ENCODE data around the gene YKT6. TPM values are rescaled to one million over a fixed set of nuclear protein-coding genes. Genes with fewer than 3 reads are reported as not detected.

YKT6 gene
- total RNA-seq, 2 donors from 2014 or later, result 63.5 to 68.4 TPM

GRCh38 chr7:44222776-44223261 lies 22.0 kb downstream of the YKT6 start:
- H3K36me3 ChIP-seq, result no peaks in the 10 kb centered on the region
- no peak overlapping the region for H3K4me3 ChIP-seq
- 92% methylated on average over 11 of the region's 11 CpGs for WGBS
- DNase-seq (ENCODE audit: low spot score), result no peak
- no peaks in the 10 kb centered on the region for H3K4me1 ChIP-seq (replicated peaks)
- no peak overlapping the region for H3K27ac ChIP-seq
- TF ChIP-seq POLR2AphosphoS5 (IDR thresholded peaks at IDR 0.05) (no peak), POLR2A (IDR thresholded peaks at IDR 0.05) (no peak), CTCF (IDR thresholded peaks at IDR 0.05) (no peak)
- no peaks in the 10 kb centered on the region for H3K27me3 ChIP-seq (replicated peaks; ENCODE audit: insufficient read depth)
- intact Hi-C loops (cut with DNase I), result no loop called here
- no peaks in the 10 kb centered on the region for H3K9me3 ChIP-seq

- H3K27ac ChIP-seq, result no peak overlapping the region
- intact Hi-C loops (cut with DNase I), result no loop called here
- WGBS, result 49% methylated on average over 5 of the region's 5 CpGs
- no peak for TF ChIP-seq CTCF (IDR thresholded peaks at IDR 0.05)
- no peaks in the 10 kb centered on the region for H3K27me3 ChIP-seq (replicated peaks; ENCODE audit: insufficient read depth)
- H3K4me1 ChIP-seq (replicated peaks), result no peaks in the 10 kb centered on the region
- no peak for DNase-seq (ENCODE audit: low spot score)
- H3K36me3 ChIP-seq, result no peaks in the 10 kb centered on the region
- no peaks in the 10 kb centered on the region for H3K9me3 ChIP-seq
- no peak overlapping the region for H3K4me3 ChIP-seq
These were observed 22.7 kb downstream of the YKT6 start for GRCh38 chr7:44223362-44224079.

- Histone ChIP-seq H3K4me3 (no peak overlapping the region), H3K27ac (no peak overlapping the region), H3K4me1 (replicated peaks) (no peaks in the 10 kb centered on the region), H3K36me3 (no peaks in the 10 kb centered on the region), H3K9me3 (no peaks in the 10 kb centered on the region), H3K27me3 (replicated peaks; ENCODE audit: insufficient read depth) (no peaks in the 10 kb centered on the region)
- DNase-seq (ENCODE audit: low spot score), result no peak
- no peak for TF ChIP-seq POLR2AphosphoS5 (IDR thresholded peaks at IDR 0.05)
- TF ChIP-seq CTCF (IDR thresholded peaks at IDR 0.05), result no peak
- TF ChIP-seq POLR2A (IDR thresholded peaks at IDR 0.05), result no peak
- intact Hi-C loops (cut with DNase I), result no loop called here
- WGBS, result 40% methylated on average over 18 of the region's 18 CpGs
These were observed 23.5 kb downstream of the YKT6 start for GRCh38 chr7:44224080-44224973.

GRCh38 chr7:44224974-44225565 lies 24.3 kb downstream of the YKT6 start:
- Histone ChIP-seq H3K27me3 (replicated peaks; ENCODE audit: insufficient read depth) (no peaks in the 10 kb centered on the region), H3K4me1 (replicated peaks) (no peaks in the 10 kb centered on the region), H3K27ac (no peak overlapping the region), H3K36me3 (no peaks in the 10 kb centered on the region), H3K9me3 (no peaks in the 10 kb centered on the region), H3K4me3 (no peak overlapping the region)
- WGBS, result 49% methylated on average over 10 of the region's 10 CpGs
- intact Hi-C loops (cut with DNase I), result no loop called here
- TF ChIP-seq POLR2AphosphoS5 (IDR thresholded peaks at IDR 0.05) (no peak), POLR2A (IDR thresholded peaks at IDR 0.05) (no peak), CTCF (IDR thresholded peaks at IDR 0.05) (no peak)
- DNase-seq (ENCODE audit: low spot score), result no peak
